ENCODE data around the gene NACC1.

GRCh38 chr19:13076787-13077186 is 41.3 kb upstream of the NACC1 start:
- TF ChIP-seq, protein P1, sequence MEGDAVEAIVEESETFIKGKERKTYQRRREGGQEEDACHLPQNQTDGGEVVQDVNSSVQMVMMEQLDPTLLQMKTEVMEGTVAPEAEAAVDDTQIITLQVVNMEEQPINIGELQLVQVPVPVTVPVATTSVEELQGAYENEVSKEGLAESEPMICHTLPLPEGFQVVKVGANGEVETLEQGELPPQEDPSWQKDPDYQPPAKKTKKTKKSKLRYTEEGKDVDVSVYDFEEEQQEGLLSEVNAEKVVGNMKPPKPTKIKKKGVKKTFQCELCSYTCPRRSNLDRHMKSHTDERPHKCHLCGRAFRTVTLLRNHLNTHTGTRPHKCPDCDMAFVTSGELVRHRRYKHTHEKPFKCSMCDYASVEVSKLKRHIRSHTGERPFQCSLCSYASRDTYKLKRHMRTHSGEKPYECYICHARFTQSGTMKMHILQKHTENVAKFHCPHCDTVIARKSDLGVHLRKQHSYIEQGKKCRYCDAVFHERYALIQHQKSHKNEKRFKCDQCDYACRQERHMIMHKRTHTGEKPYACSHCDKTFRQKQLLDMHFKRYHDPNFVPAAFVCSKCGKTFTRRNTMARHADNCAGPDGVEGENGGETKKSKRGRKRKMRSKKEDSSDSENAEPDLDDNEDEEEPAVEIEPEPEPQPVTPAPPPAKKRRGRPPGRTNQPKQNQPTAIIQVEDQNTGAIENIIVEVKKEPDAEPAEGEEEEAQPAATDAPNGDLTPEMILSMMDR (IDR thresholded peaks at IDR 0.05), result no peak
- TF ChIP-seq POLR2A (IDR thresholded peaks at IDR 0.05), result no peak

Measured in breast epithelium (tissue), 3 donors.